ENCODE data around the gene MAPKAPK3.

GRCh38 chr3:50605901-50606326 lies 11.0 kb upstream of the MAPKAPK3 start:
- TF ChIP-seq CTCF (IDR thresholded peaks at IDR 0.05) = no peak
- no peak for TF ChIP-seq POLR2A (IDR thresholded peaks at IDR 0.05)

Measured in ovary (tissue), 3 donors.